Loucy (cell line): Measurements from ENCODE around the gene MICAL2.

Experiments used
- H2AFZ ChIP-seq: fragments of 200-600 bp; sonication (generic); 2 replicates; pipeline ENCODE4 v1.6.0; 2016; ENCODE audit warnings: antibody characterized with exemption, mild to moderate bottlenecking, low read length, moderate library complexity
- H3F3A ChIP-seq: fragments of 200-600 bp; 2 replicates; pipeline ENCODE4 v1.6.0; 2016; ENCODE audit warnings: antibody characterized with exemption, low read depth, mild to moderate bottlenecking
- H3K27me3 ChIP-seq: fragments of 200-600 bp; sonication (generic); 2 replicates; pipeline ENCODE4 v1.6.1; 2014; ENCODE audit warnings: low read length, mild to moderate bottlenecking; ENCODE audit not compliant: insufficient read depth, poor library complexity, severe bottlenecking
- H3K36me3 ChIP-seq: fragments of 200-600 bp; sonication (generic); 2 replicates; pipeline ENCODE4 v1.6.1; 2016; ENCODE audit warnings: low read length; ENCODE audit not compliant: insufficient read depth
- H3K4me1 ChIP-seq: fragments of 200-600 bp; sonication (generic); 2 replicates; pipeline ENCODE4 v1.5.1; 2014; ENCODE audit warnings: low read length, mild to moderate bottlenecking; ENCODE audit not compliant: insufficient read depth, poor library complexity, severe bottlenecking
- H3K4me2 ChIP-seq: fragments of 200-600 bp; sonication (generic); 2 replicates; pipeline ENCODE4 v1.6.0; 2014; ENCODE audit warnings: antibody characterized with exemption, low read length, low read depth, mild to moderate bottlenecking; ENCODE audit not compliant: poor library complexity, severe bottlenecking
- H3K4me3 ChIP-seq: fragments of 200-600 bp; sonication (generic); 2 replicates; pipeline ENCODE4 v1.5.1; 2014; ENCODE audit warnings: low read length, mild to moderate bottlenecking, mixed read lengths; ENCODE audit not compliant: poor library complexity, severe bottlenecking
- H3K79me2 ChIP-seq: fragments of 200-600 bp; sonication (generic); 2 replicates; pipeline ENCODE4 v1.6.1; 2014; ENCODE audit warnings: low read length; ENCODE audit not compliant: insufficient read depth
- H3K9ac ChIP-seq: fragments of 200-600 bp; sonication (generic); 2 replicates; pipeline ENCODE4 v1.6.0; 2014; ENCODE audit warnings: mild to moderate bottlenecking, low read depth, low read length, moderate library complexity; ENCODE audit not compliant: poor library complexity, severe bottlenecking
- H3K9me2 ChIP-seq: fragments of 200-600 bp; sonication (generic); replicated peaks from 2 replicates; pipeline ENCODE4 v1.6.1; 2016; ENCODE audit warnings: low read depth, low read length, mixed read lengths
- H3K9me3 ChIP-seq: fragments of 200-600 bp; sonication (generic); 2 replicates; pipeline ENCODE4 v1.6.1; 2014; ENCODE audit warnings: mild to moderate bottlenecking, antibody characterized with exemption, low read length, low read depth; ENCODE audit not compliant: insufficient read depth
- H4K20me1 ChIP-seq: fragments of 200-600 bp; sonication (generic); 2 replicates; pipeline ENCODE4 v1.6.0; 2014; ENCODE audit warnings: antibody characterized with exemption, low read length, mild to moderate bottlenecking; ENCODE audit not compliant: insufficient read depth, poor library complexity, severe bottlenecking
- CTCF ChIP-seq: fragments of 200-600 bp; sonication (generic); conservative IDR thresholded peaks from 2 replicates; pipeline ENCODE4 v1.5.1; 2014; ENCODE audit warnings: mild to moderate bottlenecking, antibody characterized with exemption, low read length
- EZH2phosphoT487 ChIP-seq: fragments of 200-600 bp; IDR thresholded peaks from 2 replicates; pipeline ENCODE4 v1.6.1; 2018; ENCODE audit warnings: antibody characterized with exemption, mild to moderate bottlenecking, moderate library complexity, borderline replicate concordance

MICAL2 gene

GRCh38 chr11:12280838-12281565, 170.6 kb downstream of the MICAL2 start:
- no peaks in the 10 kb centered on the region for H3K4me1 ChIP-seq
- H3K79me2 ChIP-seq, result no peaks in the 10 kb centered on the region
- H3F3A ChIP-seq, result no peaks in the 10 kb centered on the region
- no peak overlapping the region for H3K4me2 ChIP-seq
- H3K9me3 ChIP-seq, result no peaks in the 10 kb centered on the region
- H3K9ac ChIP-seq, result no peak overlapping the region
- H3K9me2 ChIP-seq, result no peaks in the 10 kb centered on the region
- H3K27me3 ChIP-seq, result no peaks in the 10 kb centered on the region
- no peaks in the 10 kb centered on the region for H4K20me1 ChIP-seq
- H2AFZ ChIP-seq, result no peak overlapping the region
- no peak for TF ChIP-seq EZH2phosphoT487
- TF ChIP-seq CTCF, result no peak
- no peaks in the 10 kb centered on the region for H3K36me3 ChIP-seq
- H3K4me3 ChIP-seq, result no peak overlapping the region

GRCh38 chr11:12281571-12282478, 171.4 kb downstream of the MICAL2 start:
- no peak for TF ChIP-seq EZH2phosphoT487
- TF ChIP-seq CTCF, result peak; percentile 99
- Histone ChIP-seq H3K4me1 (no peaks in the 10 kb centered on the region), H3K36me3 (no peaks in the 10 kb centered on the region), H3K4me3 (no peak overlapping the region), H4K20me1 (no peaks in the 10 kb centered on the region), H3K9me3 (no peaks in the 10 kb centered on the region), H3K79me2 (no peaks in the 10 kb centered on the region), H3F3A (no peaks in the 10 kb centered on the region), H3K9me2 (no peaks in the 10 kb centered on the region), H2AFZ (no peak overlapping the region), H3K27me3 (no peaks in the 10 kb centered on the region), H3K9ac (no peak overlapping the region), H3K4me2 (no peak overlapping the region)

- Histone ChIP-seq H3K9me2 (no peaks in the 10 kb centered on the region), H3K27me3 (no peaks in the 10 kb centered on the region), H3K4me2 (no peak overlapping the region), H3K4me3 (no peak overlapping the region), H3K79me2 (no peaks in the 10 kb centered on the region), H3K9me3 (no peaks in the 10 kb centered on the region), H3F3A (no peaks in the 10 kb centered on the region), H3K9ac (no peak overlapping the region), H3K36me3 (no peaks in the 10 kb centered on the region), H4K20me1 (no peaks in the 10 kb centered on the region), H3K4me1 (no peaks in the 10 kb centered on the region), H2AFZ (no peak overlapping the region)
- TF ChIP-seq EZH2phosphoT487 (no peak), CTCF (no peak)
Measured at GRCh38 chr11:12282676-12283075, 172.3 kb downstream of the MICAL2 start.
